ENCODE measurements around the gene MRPL44.
"Not testable (repeated sequence)": the region's sequence is repeated elsewhere in the genome, so short reads cannot be mapped to it uniquely, and the experiment has no call there.

Gene MRPL44

DNA sequence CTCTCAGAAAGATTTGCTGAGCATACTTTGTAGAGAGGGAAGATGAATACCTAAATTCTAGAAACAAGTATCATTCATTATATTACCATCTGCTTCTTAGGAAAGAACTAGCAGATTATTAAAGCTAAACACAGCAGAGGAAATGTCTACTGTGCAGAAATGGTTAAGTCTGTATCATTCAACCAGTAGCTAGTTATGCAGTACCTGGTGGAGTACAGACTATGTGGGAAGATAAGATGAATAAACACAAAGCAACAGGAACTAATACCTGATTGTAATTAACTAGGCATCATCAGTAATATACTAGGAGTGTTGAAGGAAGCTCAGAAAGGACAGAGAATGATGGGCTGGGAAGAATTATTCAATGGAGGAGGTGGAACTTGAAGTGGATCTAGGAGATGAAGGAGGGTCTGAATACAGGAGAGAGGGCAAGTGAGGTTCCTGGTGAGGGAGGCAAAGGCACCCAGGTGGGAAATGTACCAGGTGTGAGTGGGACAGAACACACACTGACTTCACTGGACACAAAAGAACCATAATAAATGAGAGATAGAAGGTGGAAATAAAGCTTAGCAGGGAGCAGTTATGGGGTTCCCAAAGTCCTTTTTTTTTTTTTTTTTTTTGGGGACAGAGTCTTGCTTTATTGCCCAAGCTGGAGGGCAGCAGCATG, 21.7 kb upstream of the MRPL44 start:
- no peak overlapping the region for H3K4me3 ChIP-seq (replicated peaks; ENCODE audit: low read depth, low read length)
- no peak for DNase-seq (ENCODE audit: low read depth)
- TF ChIP-seq, protein P1, sequence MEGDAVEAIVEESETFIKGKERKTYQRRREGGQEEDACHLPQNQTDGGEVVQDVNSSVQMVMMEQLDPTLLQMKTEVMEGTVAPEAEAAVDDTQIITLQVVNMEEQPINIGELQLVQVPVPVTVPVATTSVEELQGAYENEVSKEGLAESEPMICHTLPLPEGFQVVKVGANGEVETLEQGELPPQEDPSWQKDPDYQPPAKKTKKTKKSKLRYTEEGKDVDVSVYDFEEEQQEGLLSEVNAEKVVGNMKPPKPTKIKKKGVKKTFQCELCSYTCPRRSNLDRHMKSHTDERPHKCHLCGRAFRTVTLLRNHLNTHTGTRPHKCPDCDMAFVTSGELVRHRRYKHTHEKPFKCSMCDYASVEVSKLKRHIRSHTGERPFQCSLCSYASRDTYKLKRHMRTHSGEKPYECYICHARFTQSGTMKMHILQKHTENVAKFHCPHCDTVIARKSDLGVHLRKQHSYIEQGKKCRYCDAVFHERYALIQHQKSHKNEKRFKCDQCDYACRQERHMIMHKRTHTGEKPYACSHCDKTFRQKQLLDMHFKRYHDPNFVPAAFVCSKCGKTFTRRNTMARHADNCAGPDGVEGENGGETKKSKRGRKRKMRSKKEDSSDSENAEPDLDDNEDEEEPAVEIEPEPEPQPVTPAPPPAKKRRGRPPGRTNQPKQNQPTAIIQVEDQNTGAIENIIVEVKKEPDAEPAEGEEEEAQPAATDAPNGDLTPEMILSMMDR (IDR thresholded peaks at IDR 0.05; ENCODE audit: low read length, missing control alignments): no peak

- TF ChIP-seq, protein P1 (IDR thresholded peaks at IDR 0.05; ENCODE audit: low read length, missing control alignments): no peak
- no peak overlapping the region for H3K4me3 ChIP-seq (replicated peaks; ENCODE audit: low read depth, low read length)
- no peak for DNase-seq (ENCODE audit: low read depth)
These were observed 20.4 kb upstream of the MRPL44 start for GRCh38 chr2:223936862-223937326.

DNA sequence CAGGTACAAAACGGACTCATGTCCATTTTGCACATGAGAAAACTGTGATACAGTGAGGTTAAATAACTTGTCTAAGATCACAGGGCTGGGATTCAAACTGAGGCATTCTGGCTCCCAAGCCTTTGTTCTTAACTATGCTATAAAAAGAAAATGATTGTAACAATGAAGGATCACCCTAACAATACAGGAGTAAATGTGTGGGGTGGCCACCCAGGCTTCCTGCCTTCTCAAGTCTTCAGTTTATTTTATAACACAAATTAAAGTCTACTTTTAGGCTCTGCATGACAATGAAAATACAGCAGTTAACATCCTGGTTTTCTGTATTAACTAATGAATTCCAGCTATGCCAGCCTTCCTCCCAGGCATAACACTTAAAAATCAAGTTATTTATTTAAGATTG, 19.7 kb upstream of the MRPL44 start:
- TF ChIP-seq, protein P1 (IDR thresholded peaks at IDR 0.05; ENCODE audit: low read length, missing control alignments): no peak
- DNase-seq (ENCODE audit: low read depth): no peak
- H3K4me3 ChIP-seq (replicated peaks; ENCODE audit: low read depth, low read length): no peak overlapping the region

GRCh38 chr2:223939438-223939837, 17.8 kb upstream of the MRPL44 start:
- not testable (repeated sequence) for H3K4me3 ChIP-seq (replicated peaks; ENCODE audit: low read depth, low read length)
- peak; percentile 58 for DNase-seq (ENCODE audit: low read depth)

DNA sequence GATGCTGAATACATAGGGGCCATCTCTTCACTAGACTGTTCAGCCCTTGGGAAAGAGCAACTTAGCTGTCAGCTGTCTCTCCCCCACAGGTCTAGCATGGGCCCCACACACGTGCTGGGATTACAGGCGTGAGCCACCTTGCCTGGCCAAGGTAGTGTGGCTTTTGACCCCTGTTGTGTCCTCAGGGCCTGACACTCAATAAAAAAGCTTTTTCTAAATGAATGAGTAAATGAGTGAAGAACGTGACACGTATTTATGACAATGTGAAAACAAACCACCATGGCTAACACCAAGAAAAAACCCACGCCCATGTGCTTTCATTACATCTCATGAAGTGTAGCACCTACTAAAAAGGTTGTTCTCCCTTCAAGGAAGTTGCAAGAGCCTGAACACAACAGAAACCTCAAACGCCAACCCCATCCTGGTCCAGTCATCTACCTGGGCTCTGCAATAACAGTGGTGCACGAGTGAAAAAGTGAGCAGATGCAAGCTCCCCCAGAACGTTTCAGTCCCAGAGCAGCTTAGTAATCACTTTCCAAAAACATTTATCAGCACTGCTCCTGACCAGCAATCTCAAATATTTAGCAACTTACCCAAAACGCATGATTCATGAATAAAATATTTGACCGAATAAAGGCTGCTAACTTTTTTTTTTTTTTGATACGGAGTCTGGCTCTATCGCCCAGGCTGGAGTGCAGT, 15.5 kb upstream of the MRPL44 start:
- peak overlapping the region; percentile 15 for H3K4me3 ChIP-seq (replicated peaks; ENCODE audit: low read depth, low read length)
- DNase-seq (ENCODE audit: low read depth): peak; percentile 90
- TF ChIP-seq, protein P1 (IDR thresholded peaks at IDR 0.05; ENCODE audit: low read length, missing control alignments): no peak

DNA sequence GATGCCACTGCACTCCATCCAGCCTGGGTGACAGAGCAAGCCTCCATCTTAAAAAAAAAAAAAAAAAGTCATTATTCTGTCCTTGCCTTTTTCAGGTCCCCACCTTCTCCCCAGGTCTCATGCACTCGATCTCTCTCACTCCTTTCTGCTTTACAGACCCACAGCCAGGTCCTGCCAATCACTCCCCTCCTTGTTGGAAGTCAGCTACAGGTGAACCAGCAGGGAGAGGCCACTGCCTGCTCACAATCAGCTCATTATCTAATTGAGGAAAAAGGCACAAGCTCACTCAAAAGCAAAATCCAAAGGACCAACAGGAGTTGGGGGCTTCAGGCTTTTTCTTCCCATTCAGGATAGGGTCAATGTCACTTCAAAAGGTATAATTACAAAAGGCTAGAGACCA, 14.1 kb upstream of the MRPL44 start:
- TF ChIP-seq, protein P1 (IDR thresholded peaks at IDR 0.05; ENCODE audit: low read length, missing control alignments): no peak
- H3K4me3 ChIP-seq (replicated peaks; ENCODE audit: low read depth, low read length): peak overlapping the region; percentile 90
- no peak for DNase-seq (ENCODE audit: low read depth)

- DNase-seq (ENCODE audit: low read depth): peak; percentile 72
- TF ChIP-seq, protein P1 (IDR thresholded peaks at IDR 0.05; ENCODE audit: low read length, missing control alignments): no peak
- peak overlapping the region; percentile 90 for H3K4me3 ChIP-seq (replicated peaks; ENCODE audit: low read depth, low read length)
These were observed 13.7 kb upstream of the MRPL44 start for GRCh38 chr2:223943561-223944008.

Data from fibroblast of pulmonary artery (primary cell).